Mesenchymal stem cell (in vitro differentiated cells and primary cell): Measurements from ENCODE around the gene TMX1.

ENCODE experiments used
- DNase-seq: peaks from one replicate; pipeline ENCODE4 v3.0.0-alpha.2; 2013
- H2AFZ ChIP-seq: one replicate; pipeline ENCODE4 v1.6.1; 2013; ENCODE audit warnings: low read depth, mild to moderate bottlenecking, control low read depth, inconsistent platforms, low read length, moderate library complexity
- H2AK5ac ChIP-seq: 2 replicates; pipeline ENCODE4 v1.6.1; 2013; ENCODE audit warnings: low read length, moderate library complexity, mild to moderate bottlenecking, inconsistent platforms; ENCODE audit not compliant: severe bottlenecking
- H2BK120ac ChIP-seq: one replicate; pipeline ENCODE4 v1.6.1; 2013; ENCODE audit warnings: low read depth, mild to moderate bottlenecking, inconsistent platforms, low read length, moderate library complexity
- H2BK12ac ChIP-seq, 2 experiments: one replicate each; pipeline ENCODE4 v1.6.1; 2013; ENCODE audit warnings: inconsistent platforms in 2 of 2, low read length in 2 of 2, mild to moderate bottlenecking in 2 of 2, moderate library complexity in 2 of 2, control low read depth in 1 of 2
- H2BK15ac ChIP-seq: one replicate; pipeline ENCODE4 v1.6.1; 2013; ENCODE audit warnings: mild to moderate bottlenecking, low read depth, inconsistent platforms; ENCODE audit not compliant: poor library complexity, severe bottlenecking
- H2BK5ac ChIP-seq: 2 replicates; pipeline ENCODE4 v1.6.1; 2013; ENCODE audit warnings: low read depth, mild to moderate bottlenecking, low read length, control low read depth, inconsistent platforms; ENCODE audit not compliant: poor library complexity, severe bottlenecking
- H3K14ac ChIP-seq, 2 experiments: one replicate each; pipeline ENCODE4 v1.6.1; 2013; ENCODE audit warnings: inconsistent platforms in 2 of 2, low read length in 2 of 2, control low read depth in 1 of 2, mild to moderate bottlenecking in 1 of 2, moderate library complexity in 1 of 2
- H3K18ac ChIP-seq, 2 experiments: one replicate each; pipeline ENCODE4 v1.6.1; 2013; ENCODE audit warnings: inconsistent platforms in 2 of 2, low read length in 2 of 2, control low read depth in 1 of 2, low read depth in 1 of 2, mild to moderate bottlenecking in 1 of 2
- H3K23ac ChIP-seq, 2 experiments: one replicate each; pipeline ENCODE4 v1.6.1; 2013; ENCODE audit warnings: inconsistent platforms in 2 of 2, low read length in 2 of 2, mild to moderate bottlenecking in 2 of 2, moderate library complexity in 2 of 2, control low read depth in 1 of 2
- H3K27ac ChIP-seq: 2 replicates; pipeline ENCODE4 v1.5.1; 2013; ENCODE audit warnings: mild to moderate bottlenecking, moderate library complexity, low read length, control low read depth, inconsistent platforms; ENCODE audit not compliant: poor library complexity, severe bottlenecking
- H3K27me3 ChIP-seq, 2 experiments: 2 replicates each; pipeline versions ENCODE4 v1.6.1 to v1.7.0; 2013; ENCODE audit warnings: low read length in 2 of 2, mild to moderate bottlenecking in 2 of 2, moderate library complexity in 2 of 2, control low read depth in 1 of 2, inconsistent platforms in 1 of 2; ENCODE audit not compliant: control insufficient read depth in 1 of 2, insufficient read depth in 1 of 2
- H3K36me3 ChIP-seq, 2 experiments: 2 replicates each; pipeline versions ENCODE4 v1.6.1 to v1.7.0; 2013; ENCODE audit warnings: low read length in 2 of 2, control low read depth in 1 of 2, inconsistent platforms in 1 of 2, low read depth in 1 of 2, mild to moderate bottlenecking in 1 of 2; ENCODE audit not compliant: insufficient read depth in 2 of 2, control insufficient read depth in 1 of 2
- H3K4ac ChIP-seq, 2 experiments: one replicate each; pipeline ENCODE4 v1.6.1; 2013; ENCODE audit warnings: inconsistent platforms in 2 of 2, low read length in 2 of 2, mild to moderate bottlenecking in 2 of 2, moderate library complexity in 2 of 2, control low read depth in 1 of 2, low read depth in 1 of 2
- H3K4me1 ChIP-seq: 2 replicates; pipeline ENCODE4 v1.6.1; 2013; ENCODE audit warnings: low read depth, low read length, control low read depth; ENCODE audit not compliant: control insufficient read depth, insufficient read depth
- H3K4me2 ChIP-seq: 2 replicates; pipeline ENCODE4 v1.6.1; 2013; ENCODE audit warnings: low read length, mild to moderate bottlenecking, inconsistent platforms; ENCODE audit not compliant: poor library complexity, severe bottlenecking
- H3K4me3 ChIP-seq, 2 experiments: 2 replicates each; pipeline versions ENCODE4 v1.5.1 to v1.7.0; 2013; ENCODE audit warnings: low read length in 2 of 2, mild to moderate bottlenecking in 2 of 2, control low read depth in 1 of 2, low read depth in 1 of 2; ENCODE audit not compliant: insufficient read depth in 1 of 2
- H3K79me1 ChIP-seq: replicated peaks from 2 replicates; pipeline ENCODE4 v1.6.1; 2013; ENCODE audit warnings: mild to moderate bottlenecking, control low read depth, low read length, inconsistent platforms; ENCODE audit not compliant: poor library complexity, severe bottlenecking
- H3K9ac ChIP-seq: 2 replicates; pipeline ENCODE4 v1.7.0; 2013; ENCODE audit warnings: mild to moderate bottlenecking, low read length, moderate library complexity
- H3K9me3 ChIP-seq: 2 replicates; pipeline ENCODE4 v1.7.0; 2013; ENCODE audit warnings: mild to moderate bottlenecking, low read length; ENCODE audit not compliant: control insufficient read depth
- H4K8ac ChIP-seq: one replicate; pipeline ENCODE4 v1.6.1; 2013; ENCODE audit warnings: inconsistent platforms, mild to moderate bottlenecking, low read length, moderate library complexity
- H4K91ac ChIP-seq: one replicate; pipeline ENCODE4 v1.6.1; 2013; ENCODE audit warnings: mild to moderate bottlenecking, low read length, inconsistent platforms
- WGBS: methylation state at CpG from one replicate; pipeline ENCODE4 v1.1.7; 2013; ENCODE audit warnings: mixed read lengths; 5-methylcytosine and 5-hydroxymethylcytosine counted together

Gene TMX1

DNA sequence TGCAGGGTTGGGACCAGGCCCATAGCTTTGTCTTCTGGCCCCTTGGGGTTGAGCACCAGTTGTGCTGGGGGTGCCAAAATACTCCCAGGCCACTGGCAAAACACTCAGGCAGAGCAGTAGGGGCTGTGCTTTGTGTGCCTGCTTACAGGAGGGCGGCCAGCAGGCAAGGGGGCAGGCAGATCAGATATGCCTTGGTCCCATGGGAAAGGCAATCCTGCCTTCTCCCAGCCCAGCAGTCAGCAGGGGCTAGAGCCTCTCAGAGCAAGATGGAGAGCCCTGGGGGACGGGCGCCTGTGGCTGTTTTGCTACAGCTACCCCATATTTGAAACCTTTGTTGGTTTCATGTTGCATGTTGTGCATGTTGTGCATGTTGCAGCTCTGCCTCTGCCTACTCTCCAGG is 36.2 kb upstream of the TMX1 start:
- 93% methylated on average over 3 of the region's 3 CpGs for WGBS

DNA sequence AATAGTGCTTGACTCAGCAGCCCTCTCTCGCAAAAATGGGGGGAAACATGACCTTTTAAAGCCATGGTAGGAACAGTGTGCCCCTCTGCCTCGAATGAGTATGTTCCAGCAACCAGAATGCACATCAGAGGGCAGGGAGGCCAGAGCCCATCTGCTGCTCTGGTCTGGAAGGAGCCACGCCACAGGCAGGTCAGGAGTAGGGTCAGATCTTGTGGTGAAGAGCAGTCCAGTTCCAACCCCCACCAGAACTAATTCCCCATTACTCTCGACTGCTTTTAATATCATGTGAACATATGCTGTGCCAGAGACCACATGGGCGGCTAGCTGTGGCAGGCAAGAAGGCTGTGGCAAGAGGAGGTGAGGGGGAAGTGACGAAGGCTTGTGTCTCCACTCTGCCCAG is 34.6 kb upstream of the TMX1 start:
- Histone ChIP-seq H3K79me1 (no peaks in the 10 kb centered on the region), H3K23ac (peak overlapping the region in 1 of 2 experiments; percentile 67), H3K4ac (no peak overlapping the region), H3K18ac (no peak overlapping the region), H2BK5ac (no peak overlapping the region), H3K4me1 (no peaks in the 10 kb centered on the region), H3K9ac (no peak overlapping the region), H4K91ac (no peak overlapping the region), H4K8ac (no peak overlapping the region), H2BK15ac (no peak overlapping the region), H3K27ac (no peak overlapping the region), H2BK12ac (no peak overlapping the region), H3K14ac (peak overlapping the region in 1 of 2 experiments; percentile 90), H3K9me3 (no peaks in the 10 kb centered on the region), H2AK5ac (no peak overlapping the region), H3K27me3 (peaks cover 13 to 32% of the 10 kb centered on the region in 2 experiments), H3K36me3 (no peaks in the 10 kb centered on the region), H2BK120ac (no peak overlapping the region), H3K4me3 (no peak overlapping the region), H2AFZ (no peak overlapping the region), H3K4me2 (no peak overlapping the region)
- 86% methylated on average over 3 of the region's 6 CpGs for WGBS
- no peak for DNase-seq

More for the DNA sequence above, 36.2 kb upstream of the TMX1 start:
- Histone ChIP-seq H3K9me3 (no peaks in the 10 kb centered on the region), H2BK120ac (no peak overlapping the region), H3K23ac (no peak overlapping the region), H3K36me3 (no peaks in the 10 kb centered on the region), H3K9ac (no peak overlapping the region), H2BK15ac (no peak overlapping the region), H3K27ac (no peak overlapping the region), H3K4ac (no peak overlapping the region), H2AK5ac (no peak overlapping the region), H4K8ac (no peak overlapping the region), H3K4me2 (no peak overlapping the region), H2AFZ (no peak overlapping the region), H2BK12ac (no peak overlapping the region), H3K18ac (no peak overlapping the region), H3K4me3 (no peak overlapping the region), H3K4me1 (no peaks in the 10 kb centered on the region), H3K27me3 (peaks cover 13 to 32% of the 10 kb centered on the region in 2 experiments), H3K14ac (no peak overlapping the region), H4K91ac (no peak overlapping the region), H3K79me1 (no peaks in the 10 kb centered on the region), H2BK5ac (no peak overlapping the region)
- DNase-seq: no peak

GRCh38 chr14:51206462-51206861 is 33.6 kb upstream of the TMX1 start:
- Histone ChIP-seq H2BK120ac (no peak overlapping the region), H3K4ac (no peak overlapping the region), H3K27me3 (peaks cover 13 to 32% of the 10 kb centered on the region in 2 experiments), H3K27ac (no peak overlapping the region), H3K4me3 (no peak overlapping the region), H3K18ac (no peak overlapping the region), H3K4me1 (no peaks in the 10 kb centered on the region), H2BK15ac (no peak overlapping the region), H3K9ac (no peak overlapping the region), H3K23ac (no peak overlapping the region), H3K14ac (no peak overlapping the region), H3K4me2 (no peak overlapping the region), H2AK5ac (no peak overlapping the region), H4K91ac (no peak overlapping the region), H3K9me3 (no peaks in the 10 kb centered on the region), H3K79me1 (no peaks in the 10 kb centered on the region), H2BK12ac (no peak overlapping the region), H2AFZ (no peak overlapping the region), H4K8ac (no peak overlapping the region), H2BK5ac (no peak overlapping the region), H3K36me3 (no peaks in the 10 kb centered on the region)
- no peak for DNase-seq
- WGBS: 71% methylated on average over 1 of the region's 1 CpG

GRCh38 chr14:51207621-51208020 is 32.4 kb upstream of the TMX1 start:
- Histone ChIP-seq H2BK120ac (no peak overlapping the region), H2AFZ (no peak overlapping the region), H3K27me3 (peaks cover 13 to 28% of the 10 kb centered on the region in 2 experiments), H2BK5ac (no peak overlapping the region), H3K9me3 (no peaks in the 10 kb centered on the region), H4K91ac (no peak overlapping the region), H3K36me3 (no peaks in the 10 kb centered on the region), H3K27ac (no peak overlapping the region), H3K4me1 (no peaks in the 10 kb centered on the region), H3K79me1 (no peaks in the 10 kb centered on the region), H2BK12ac (no peak overlapping the region), H3K4ac (no peak overlapping the region), H3K4me3 (no peak overlapping the region), H2BK15ac (no peak overlapping the region), H3K14ac (no peak overlapping the region), H2AK5ac (no peak overlapping the region), H4K8ac (no peak overlapping the region), H3K23ac (no peak overlapping the region), H3K18ac (no peak overlapping the region), H3K4me2 (no peak overlapping the region), H3K9ac (no peak overlapping the region)
- WGBS: 66% methylated on average over 5 of the region's 5 CpGs
- no peak for DNase-seq
